Breast epithelium (tissue), 3 donors: ENCODE results near the gene ATRNL1.
"Not testable (repeated sequence)": the region's sequence is repeated elsewhere in the genome, so short reads cannot be mapped to it uniquely, and the experiment has no call there.

Experiments
- CTCF ChIP-seq, 3 donors: fragments of 450-650 bp; IDR thresholded peaks; one replicate each; pipeline ENCODE4 v1.5.1; 2016 to 2017; ENCODE audit warnings: antibody characterized with exemption in 3 of 3, mild to moderate bottlenecking in 3 of 3, moderate library complexity in 3 of 3
- POLR2A ChIP-seq: fragments of 450-650 bp; IDR thresholded peaks from one replicate; pipeline ENCODE4 v1.6.1; 2016; ENCODE audit warnings: antibody characterized with exemption, mild to moderate bottlenecking, moderate library complexity
- POLR2AphosphoS5 ChIP-seq, 3 donors: sonication (generic); formaldehyde crosslinking; IDR thresholded peaks; one replicate each; pipeline ENCODE4 v1.6.1; 2017; ENCODE audit warnings: antibody characterized with exemption in 3 of 3

DNA sequence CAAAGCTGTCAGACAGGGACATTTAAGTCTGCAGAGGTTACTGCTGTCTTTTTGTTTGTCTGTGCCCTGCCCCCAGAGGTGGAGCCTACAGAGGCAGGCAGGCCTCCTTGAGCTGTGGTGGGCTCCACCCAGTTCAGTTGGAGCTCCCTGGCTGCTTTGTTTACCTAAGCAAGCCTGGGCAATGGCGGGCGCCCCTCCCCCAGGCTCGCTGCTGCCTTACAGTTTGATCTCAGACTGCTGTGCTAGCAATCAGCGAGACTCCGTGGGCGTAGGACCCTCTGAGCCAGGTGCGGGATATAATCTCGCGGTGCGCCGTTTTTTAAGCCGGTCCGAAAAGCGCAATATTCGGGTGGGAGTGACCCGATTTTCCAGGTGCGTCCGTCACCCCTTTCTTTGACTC, 274.8 kb downstream of the ATRNL1 start:
- TF ChIP-seq CTCF (IDR thresholded peaks at IDR 0.05); POLR2A; POLR2AphosphoS5 (IDR thresholded peaks at IDR 0.05): not testable (repeated sequence)
